D341Med (cell line): Measurements from ENCODE around the gene AURKA.
"Not testable (repeated sequence)": the region's sequence is repeated elsewhere in the genome, so short reads cannot be mapped to it uniquely, and the experiment has no call there.

ENCODE experiments used
- DNase-seq: peaks from one replicate; pipeline ENCODE4 v3.0.0; 2012; ENCODE audit warnings: low spot score

The AURKA gene

DNA sequence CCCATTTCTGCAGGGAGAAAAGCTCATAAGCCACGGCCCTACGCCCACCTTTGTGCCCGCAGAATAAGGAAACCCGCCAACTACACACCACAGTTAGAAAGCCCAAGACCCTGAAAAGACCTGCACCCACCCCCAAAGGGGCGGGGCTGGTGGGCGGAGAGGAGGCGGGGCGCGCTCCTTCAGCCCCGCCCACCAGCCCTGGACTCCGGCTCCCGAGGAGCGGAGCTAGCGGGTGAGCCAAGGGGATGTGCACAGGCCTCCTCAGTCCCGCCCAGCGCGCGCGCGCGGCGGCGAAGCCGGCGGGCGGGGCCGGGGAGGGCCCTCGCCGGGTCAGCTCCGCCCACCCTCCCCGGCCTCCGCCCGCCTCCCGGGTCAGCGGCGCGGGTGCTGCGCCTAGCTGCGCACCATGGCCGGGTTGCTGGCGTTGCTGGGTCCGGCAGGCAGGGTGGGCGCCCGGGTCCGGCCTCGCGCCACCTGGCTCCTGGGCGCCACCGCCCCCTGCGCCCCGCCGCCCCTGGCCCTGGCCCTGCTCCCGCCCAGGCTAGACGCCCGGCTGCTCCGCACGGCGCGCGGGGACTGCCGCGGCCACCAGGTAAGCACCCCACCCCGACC lies 33.3 kb downstream of the AURKA start, which contains the start of gene FAM210B:
TSS of gene FAM210B (plus strand) at position 375 of the 612 bp plus-strand sequence. CDS start at position 407, 32 bp downstream.
- peak; percentile 98 for DNase-seq

DNA sequence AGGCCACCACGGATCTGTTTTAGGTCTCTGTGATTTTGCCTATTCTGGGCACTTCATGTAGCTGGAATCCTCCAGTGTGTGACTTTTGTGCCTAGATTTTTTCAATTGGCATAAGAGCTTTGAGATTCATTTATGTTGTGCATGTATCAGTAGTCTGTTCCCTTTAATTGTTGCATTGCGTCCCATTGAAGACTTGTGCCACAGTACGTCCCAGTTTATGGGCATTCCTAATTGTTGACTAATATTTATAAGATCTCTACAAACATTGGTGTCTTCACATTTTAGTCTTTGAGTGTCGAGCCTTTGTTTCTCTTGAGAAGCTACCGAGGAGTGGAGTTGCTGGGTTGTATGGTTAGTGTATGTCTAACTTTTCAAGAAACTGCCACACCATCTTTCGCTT lies 33.9 kb downstream of the AURKA start:
- DNase-seq: no peak

DNA sequence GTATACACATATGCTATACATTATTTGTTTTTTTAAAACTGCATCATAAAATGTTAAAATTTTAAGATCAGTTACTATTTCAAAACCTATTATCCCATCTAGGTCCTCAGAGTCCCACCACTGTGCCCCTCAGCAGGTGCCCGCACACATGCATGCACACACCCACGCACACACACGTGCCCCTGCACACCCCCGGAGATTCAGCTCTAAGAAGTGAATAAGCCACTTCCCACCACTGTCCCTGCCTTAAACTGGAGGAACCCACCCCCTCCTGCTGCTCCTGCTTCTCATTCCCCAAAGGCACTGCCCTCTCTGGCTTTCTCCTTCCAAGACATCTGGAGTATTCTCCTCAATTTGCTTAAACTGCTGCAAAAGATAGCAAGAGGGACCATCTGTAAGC lies 38.7 kb downstream of the AURKA start:
- DNase-seq: no peak

DNA sequence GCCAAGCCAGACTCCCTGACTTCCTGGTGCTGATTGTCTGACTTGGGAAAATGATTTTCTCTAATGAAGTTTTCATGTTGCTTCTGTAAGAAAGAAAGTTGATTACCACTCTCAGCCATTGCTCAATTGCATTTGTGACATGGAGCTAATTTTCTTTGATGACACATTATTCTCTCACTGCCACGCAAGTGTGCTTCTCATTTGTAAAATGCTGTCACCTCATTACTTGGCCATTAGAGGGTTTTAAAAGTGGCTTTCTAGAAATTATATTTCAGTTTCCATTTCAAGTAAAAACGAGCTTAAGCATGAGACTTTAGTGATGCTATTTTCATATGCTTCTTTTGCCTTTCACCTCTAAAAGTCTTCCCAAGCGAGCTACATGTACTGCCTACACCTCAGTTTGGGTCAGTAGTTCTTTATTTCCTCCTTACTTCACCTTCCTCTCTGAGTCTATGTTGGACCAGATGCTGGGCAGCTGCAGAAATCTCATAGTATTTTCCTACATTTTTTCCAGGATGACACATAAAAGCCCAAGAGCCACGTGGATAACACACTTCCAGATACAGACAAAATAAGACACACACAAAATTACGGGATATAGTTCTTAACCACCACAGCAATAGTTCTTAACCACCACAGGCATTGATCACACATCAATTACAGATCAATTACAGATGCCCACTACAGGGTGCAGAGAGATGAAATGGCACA lies 39.5 kb downstream of the AURKA start:
- no peak for DNase-seq

DNA sequence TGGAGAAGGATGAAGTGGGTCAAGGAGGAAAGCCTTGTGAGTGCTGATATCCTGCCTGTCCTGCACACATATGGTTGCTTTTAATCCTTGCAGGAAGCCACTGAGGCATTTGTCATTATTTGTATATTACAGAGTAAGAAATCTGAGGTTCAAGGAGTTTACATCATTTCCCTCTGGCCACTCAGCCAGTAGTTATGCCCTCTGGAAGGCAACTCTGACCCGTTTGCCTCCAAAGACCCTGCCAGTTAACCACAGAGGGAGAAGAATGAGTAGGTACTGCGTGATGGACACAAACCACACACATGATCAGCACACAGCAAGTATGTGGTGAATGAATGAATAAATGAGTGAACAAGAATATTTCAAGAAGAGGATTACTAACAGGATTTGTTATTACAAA lies 41.2 kb downstream of the AURKA start:
- no peak for DNase-seq

DNA sequence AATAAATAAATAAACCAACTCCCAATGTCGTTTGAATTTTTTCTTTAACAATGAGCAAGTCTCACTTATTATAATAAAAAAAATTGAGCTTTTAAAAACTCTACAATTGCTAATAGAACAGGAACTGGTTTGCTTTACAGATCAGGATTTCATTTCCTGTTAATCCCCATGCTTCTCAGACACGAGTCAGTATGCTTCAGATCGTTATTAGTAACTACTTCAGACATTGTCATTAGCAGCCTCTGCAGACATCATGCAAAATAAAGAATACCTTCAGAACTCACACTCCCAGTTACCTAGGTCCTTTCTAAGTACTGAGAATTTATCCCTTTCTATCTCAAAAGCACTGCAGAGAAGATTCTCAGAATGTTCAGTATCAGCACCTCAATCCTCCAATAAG lies 43.3 kb downstream of the AURKA start:
- DNase-seq: no peak

DNA sequence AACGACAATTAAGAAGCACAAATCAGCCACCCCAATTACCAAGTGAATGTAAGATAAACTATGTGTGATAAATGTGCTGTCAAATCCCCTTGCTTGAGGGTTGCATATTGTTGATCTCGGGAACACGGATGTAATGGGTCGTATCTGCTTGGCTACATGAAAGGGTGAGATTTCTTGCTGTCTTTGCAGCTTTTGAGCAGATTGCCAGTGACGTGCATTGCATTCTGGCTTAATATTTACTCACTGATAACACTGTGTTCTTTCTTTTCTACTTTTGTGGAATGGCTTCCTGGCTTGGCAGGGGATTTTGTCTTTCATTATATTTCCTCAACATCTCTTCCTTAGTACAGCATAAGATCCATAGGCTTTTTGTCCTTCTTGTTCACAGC lies 43.7 kb downstream of the AURKA start:
- DNase-seq: no peak

DNA sequence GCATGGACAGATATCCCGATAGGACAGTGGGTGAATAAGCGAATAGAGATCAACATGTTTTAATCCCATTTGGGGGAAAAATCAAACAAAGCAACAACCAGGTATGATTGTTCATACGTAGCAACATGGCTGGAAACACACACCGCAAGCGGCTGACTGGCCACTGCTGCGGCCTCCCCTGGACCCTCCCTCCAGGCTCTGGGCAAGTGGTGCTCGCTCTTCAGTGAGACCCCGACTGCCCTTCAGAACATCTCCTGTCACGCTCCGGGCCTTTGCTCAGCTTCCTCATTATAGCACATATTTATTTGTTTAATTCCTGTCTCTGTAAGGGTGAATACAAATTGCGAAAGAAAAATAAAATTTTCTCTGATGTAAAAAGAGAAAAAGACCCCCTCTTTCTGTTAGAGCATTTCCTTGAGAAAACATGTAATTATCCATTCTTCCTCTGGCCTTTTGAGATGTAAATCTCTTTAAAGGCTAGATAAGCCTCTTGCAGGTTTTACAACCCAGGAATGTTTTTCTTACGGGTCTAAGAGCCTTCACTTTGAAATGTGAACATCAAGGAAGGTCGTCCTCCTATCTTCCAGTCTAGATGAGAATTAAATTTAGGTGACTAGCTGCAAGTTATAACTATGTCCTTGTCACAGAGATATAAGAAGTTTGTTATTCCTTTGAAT lies 44.2 kb downstream of the AURKA start:
- DNase-seq: no peak

DNA sequence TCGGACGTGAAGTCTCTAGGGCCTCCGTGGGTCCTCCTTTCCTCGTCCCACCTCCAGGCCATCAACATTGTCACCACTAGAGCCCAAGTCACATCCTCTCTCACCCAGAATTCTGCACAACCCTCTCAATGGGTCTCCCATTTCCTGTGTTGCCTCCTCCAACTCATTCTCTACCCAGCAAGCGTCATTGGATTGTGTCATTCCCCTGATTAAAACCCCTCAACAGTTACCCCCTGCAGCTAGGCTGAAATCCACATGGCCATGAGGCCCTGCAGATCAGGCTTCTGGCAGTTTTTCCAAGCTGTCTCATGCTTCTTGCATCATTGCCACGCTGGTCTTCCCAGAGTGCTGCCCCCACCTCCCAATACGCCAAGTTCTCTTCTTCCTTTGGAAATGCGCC lies 46.1 kb downstream of the AURKA start:
- DNase-seq: no peak

DNA sequence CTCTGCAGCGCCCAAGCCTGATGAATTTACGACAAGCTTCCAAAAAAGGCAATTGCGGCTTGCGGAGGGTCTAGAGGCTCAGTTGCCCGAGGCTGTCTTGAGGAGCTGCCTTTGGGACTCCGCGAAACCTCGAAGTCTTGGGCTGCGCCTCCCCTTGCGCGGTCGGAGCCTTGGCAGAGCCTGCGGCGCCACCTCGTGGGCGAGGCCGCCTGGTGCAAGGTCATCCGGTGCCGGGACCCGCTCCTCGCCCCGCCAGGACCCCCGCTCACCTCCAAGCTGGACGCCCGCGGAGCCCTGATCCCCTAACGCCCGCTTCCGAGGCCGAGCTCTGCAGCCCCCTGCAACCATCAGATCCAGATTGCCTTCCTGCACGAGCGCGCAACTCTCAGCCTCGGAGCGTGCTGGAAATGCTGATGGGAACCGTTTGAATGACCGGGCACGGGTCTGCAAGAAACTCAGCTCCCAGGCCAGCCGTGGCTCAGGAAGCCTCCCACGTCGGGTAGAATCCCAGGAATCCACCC lies 48.1 kb downstream of the AURKA start:
- DNase-seq: peak; percentile 90

DNA sequence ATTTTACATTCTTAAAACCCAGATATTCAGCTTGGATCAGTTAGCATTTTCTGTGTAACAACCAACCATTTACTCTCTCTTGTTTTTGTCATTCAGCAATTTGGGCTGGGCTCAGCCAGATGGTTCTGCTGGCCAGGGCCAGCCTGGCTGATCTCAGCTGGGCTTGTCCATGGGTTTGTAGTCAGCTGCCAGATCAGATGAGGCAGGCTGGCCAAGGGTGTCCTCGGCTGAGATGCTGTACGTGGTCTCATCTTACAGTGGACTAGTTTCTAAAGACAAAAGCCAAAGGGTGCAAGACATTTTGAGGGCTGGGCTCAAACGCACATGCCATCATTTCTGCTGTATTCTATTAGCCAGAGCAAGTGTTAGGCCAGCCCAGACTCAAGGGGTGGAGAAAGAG lies 49.2 kb downstream of the AURKA start:
- no peak for DNase-seq

DNA sequence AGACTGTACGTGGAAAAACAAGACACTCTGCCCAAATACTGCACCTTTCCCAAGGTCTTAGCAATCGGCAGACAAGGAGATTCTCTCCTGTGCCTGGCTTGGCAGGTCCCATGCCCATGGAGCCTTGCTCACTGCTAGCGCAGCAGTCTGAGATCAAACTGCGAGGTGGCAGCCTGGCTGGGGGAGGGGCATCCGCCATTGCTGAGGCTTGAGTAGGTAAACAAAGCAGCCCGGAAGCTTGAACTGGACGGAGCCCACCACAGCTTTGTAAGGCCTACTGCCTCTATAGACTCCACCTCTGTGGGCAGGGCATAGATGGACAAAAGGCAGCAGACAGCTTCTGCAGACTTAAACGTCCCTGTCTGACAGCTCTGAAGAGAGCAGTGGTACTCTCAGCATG lies 55.3 kb downstream of the AURKA start:
- not testable (repeated sequence) for DNase-seq

DNA sequence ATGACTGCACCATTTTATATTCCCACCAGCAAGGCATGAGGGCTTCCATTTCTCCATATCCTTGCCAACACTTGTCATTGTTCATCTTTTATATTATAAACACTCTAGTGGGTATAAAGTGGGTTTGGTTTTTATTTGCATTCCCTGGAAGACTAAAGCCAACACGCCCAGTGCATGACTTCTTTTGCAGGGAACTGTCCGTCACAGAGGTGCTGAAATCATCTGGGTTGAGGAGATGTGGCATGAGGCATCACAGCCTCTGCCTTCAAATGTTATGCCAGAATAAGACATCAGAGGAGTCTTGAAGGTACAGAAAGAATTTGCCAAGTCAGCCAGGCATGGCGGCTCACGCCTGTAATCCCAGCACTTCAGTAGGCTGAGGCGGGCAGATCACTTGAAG lies 63.2 kb downstream of the AURKA start:
- no peak for DNase-seq

DNA sequence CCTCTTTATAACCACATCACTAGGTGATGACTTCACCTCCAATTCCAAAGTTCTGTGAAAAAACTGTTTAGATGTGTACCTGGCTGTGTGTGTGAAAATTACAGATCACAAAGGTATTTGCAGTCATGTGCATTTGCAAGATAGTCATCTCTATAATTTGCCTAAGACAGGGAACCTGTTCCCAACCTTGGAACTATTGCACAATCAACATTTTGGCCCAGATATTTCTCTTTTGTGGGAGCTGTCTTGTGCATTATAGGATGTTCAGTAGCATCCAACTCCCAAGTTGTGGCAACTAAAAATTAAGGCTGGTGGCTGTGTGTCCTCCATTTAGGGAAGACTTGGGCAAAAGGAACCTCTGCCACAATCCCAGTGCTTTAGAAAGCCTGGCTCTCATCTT lies 67.2 kb downstream of the AURKA start:
- no peak for DNase-seq

DNA sequence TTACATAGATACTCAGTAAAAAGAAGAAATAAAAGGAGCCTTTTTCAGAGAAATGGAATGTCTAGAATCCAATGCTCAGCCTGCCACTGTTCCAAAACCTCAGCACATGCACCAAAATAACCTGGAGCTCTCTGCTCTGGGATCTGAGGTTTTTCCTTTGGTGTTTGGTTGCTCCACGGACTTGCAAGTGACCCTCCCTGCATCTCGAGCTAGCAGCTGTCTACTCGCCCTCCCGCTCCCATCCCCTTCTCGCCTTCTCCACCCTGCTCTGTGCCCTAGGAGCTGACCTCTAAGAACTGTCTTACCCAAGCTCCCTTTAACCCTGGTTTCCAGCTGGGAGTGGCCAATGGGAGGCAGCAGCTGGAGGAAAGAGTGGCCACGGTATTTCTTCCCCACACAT lies 68.4 kb downstream of the AURKA start:
- no peak for DNase-seq

DNA sequence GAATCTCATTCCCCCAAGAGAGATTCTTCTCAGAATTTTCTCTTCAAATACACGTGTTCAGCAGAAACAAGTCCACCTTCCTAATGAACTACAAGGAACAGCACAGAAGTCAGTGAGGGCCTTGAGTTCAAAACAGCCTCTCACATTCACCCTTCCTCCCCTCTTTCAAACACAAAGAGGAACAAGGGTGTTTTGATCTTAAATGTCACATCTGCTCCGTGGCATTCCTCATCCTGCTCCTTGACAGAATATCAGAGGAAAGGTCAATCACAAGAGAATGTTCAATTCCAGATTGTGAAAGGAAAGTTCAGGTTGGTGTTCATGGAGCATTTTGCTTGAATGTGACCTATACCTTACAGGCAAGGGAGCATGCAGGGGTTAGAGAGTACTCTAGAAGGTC lies 68.8 kb downstream of the AURKA start:
- DNase-seq: no peak

DNA sequence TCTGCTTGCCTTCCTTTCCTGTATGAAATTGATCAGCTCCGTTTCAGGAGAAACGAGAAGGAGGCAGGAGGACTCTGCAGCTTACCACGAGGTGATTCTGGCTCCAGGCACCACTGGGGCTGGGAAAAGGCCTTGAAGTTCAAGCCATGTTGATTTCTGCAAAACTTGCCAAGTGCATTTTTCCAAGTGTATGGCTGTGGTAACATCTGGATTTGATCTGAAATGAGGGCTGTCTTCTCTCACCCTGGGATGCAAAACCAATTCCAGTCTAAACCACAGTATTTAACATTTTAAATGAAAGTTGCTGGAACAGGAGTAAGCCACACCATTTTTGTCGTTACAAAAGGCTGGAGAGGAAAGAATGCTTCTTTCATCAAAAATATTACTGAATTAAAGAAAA lies 69.3 kb downstream of the AURKA start:
- DNase-seq: no peak
